Subcutaneous adipose tissue (tissue), 4 donors: ENCODE measurements around the gene CLEC4F. TPM values are rescaled to one million over a fixed set of nuclear protein-coding genes. Genes with fewer than 3 reads are reported as not detected.

ENCODE experiments used
- CTCF ChIP-seq: fragments of 450-650 bp; IDR thresholded peaks from one replicate; pipeline ENCODE4 v1.5.1; 2016; ENCODE audit warnings: low read depth, mild to moderate bottlenecking, control low read depth, antibody characterized with exemption, moderate library complexity
- total RNA-seq, 4 donors: library from RNA; depleted of rRNA; stranded (reverse); fragments of >200 nt; gene quantifications; one replicate each; pipeline ENCODE4 v1.1.0, GENCODE V29; 2016

CLEC4F gene
- total RNA-seq, 4 donors from 2014 or later = 0.38 TPM; not detected in 3

- no peak for TF ChIP-seq CTCF
Measured at GRCh38 chr2:70832386-70832785, 12.0 kb upstream of the CLEC4F start.

- no peak for TF ChIP-seq CTCF
Measured at GRCh38 chr2:70831861-70832260, 11.5 kb upstream of the CLEC4F start.

- TF ChIP-seq CTCF = no peak
Measured at GRCh38 chr2:70830366-70830765, 10.0 kb upstream of the CLEC4F start.

- no peak for TF ChIP-seq CTCF
Measured at GRCh38 chr2:70829916-70830315, 9.5 kb upstream of the CLEC4F start.

DNA sequence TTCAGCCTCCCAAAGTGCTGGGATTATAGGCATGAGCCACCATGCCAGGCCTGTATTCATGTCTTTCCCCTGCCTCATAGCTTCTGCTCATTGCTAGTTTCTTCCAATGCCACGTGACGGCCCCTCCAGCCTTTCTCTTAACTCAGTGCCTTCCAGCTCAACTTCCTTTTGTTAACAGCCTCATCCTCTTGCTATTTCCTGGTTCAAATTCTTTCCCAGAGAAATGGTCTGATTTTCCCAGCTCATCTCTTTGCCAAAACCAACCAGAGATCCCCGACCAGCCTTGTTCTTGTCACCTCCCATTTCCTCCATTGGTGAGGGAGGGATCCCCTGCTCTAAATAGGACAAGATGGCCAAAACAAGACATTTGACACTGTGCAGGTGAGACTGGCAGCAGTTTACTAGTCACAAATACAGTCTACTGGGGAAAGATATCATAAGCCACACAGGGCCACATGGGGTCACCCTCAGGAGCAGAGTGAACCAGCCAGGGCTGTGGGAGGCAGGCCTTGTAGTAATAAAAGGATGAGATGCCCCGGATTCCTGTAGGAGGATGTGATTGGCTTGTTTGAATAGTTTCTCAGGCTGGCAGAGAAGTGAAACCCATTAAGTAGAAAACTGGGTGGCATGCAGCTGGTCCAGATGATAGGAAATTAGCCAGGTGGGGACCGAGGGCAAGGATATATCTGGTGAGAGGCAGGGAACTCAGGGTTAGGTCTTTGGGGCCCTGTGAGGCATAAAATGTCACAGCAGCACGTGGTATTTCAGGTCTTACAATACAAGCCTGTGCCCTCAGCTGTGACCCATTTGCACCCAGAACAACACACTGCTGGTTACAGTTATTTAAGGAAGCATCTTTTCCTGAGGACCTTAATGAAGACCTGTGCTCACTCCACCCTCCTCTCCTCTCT is 8.8 kb upstream of the CLEC4F start:
- TF ChIP-seq CTCF = no peak

DNA sequence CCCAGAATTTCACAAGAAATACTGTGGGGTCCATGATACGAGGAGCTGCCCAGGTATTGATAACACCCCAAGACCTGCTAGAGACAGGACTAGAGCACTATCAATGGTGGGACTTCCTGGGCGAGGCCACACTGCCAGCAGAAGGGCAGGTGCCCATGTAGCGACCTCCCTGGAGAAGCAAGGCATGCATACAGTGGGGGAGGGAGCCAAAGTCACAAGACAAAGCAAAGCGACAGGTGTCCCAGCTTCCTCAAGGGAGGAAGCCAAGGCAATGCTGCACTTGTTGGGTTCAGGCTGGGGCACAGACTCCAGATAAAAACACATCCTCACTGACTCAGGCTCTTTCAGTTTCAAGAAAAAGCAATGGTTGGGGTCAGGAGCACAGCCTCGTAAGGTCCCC is 7.7 kb upstream of the CLEC4F start:
- TF ChIP-seq CTCF = no peak

DNA sequence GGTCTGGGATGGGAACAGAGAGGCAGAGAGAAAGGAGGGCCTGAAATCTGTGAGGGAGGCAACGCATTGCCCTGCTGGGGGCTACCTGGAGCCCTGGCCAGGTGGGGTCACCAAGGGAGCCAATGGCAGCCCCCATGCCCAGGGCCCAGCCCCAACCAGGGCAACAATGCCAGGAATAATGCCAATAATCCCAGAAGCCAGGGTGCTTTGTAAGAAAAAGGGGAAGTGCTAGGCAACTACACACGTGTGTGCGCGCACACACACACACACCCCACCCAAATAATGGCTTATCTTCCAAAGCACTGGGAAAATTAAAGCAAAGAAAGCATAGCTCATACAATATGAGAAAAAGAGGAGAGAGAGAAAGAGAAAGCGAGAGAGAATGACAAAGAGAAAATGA is 7.0 kb upstream of the CLEC4F start:
- TF ChIP-seq CTCF = no peak
